Upper lobe of left lung (tissue), 4 donors: ENCODE measurements around the gene BORCS6.

Source experiments
- CTCF ChIP-seq, 6 experiments: fragments of 450-650 bp in 4 of 6; fragments of 200-600 bp in 2 of 6; sonication (generic) in 2 of 6; IDR thresholded peaks; one replicate each; pipeline ENCODE4 v1.5.1; 2016 to 2019; ENCODE audit warnings: antibody characterized with exemption in 6 of 6
- EP300 ChIP-seq, 4 donors: sonication (generic); formaldehyde crosslinking; IDR thresholded peaks; one replicate each; pipeline ENCODE4 v1.5.1; 2017; ENCODE audit warnings: antibody characterized with exemption in 4 of 4, control low read depth in 2 of 4
- POLR2A ChIP-seq, 4 donors: fragments of 450-650 bp; IDR thresholded peaks; one replicate each; pipeline ENCODE4 v1.5.1; 2016 to 2017; ENCODE audit warnings: antibody characterized with exemption in 4 of 4, mild to moderate bottlenecking in 2 of 4

- no peak for TF ChIP-seq CTCF (IDR thresholded peaks at IDR 0.05)
- TF ChIP-seq POLR2A (IDR thresholded peaks at IDR 0.05): no peak
- TF ChIP-seq EP300 (IDR thresholded peaks at IDR 0.05): no peak
These were observed 14.2 kb downstream of the BORCS6 start for GRCh38 chr17:8175795-8176196.
